ENCODE data around the gene AFAP1. TPM values are rescaled to one million over a fixed set of nuclear protein-coding genes. Genes with fewer than 3 reads are reported as not detected.

The AFAP1 gene
- total and polyA plus RNA-seq, 2 of the 8 experiments (the other 6 are each of a cell fraction or from before 2014, with no cell fraction given) = 3.6 to 18.2 TPM

- TF ChIP-seq GTF2F1 (IDR thresholded peaks at IDR 0.05; ENCODE audit: borderline replicate concordance, low read depth, low read length) = no peak
Observed at GRCh38 chr4:7937006-7937405, 2.7 kb downstream of the AFAP1 start (continued).

Measured in H1 (cell line).